HG03439 (cell line): ENCODE results near the gene OXLD1.
"Not testable (repeated sequence)": the region's sequence is repeated elsewhere in the genome, so short reads cannot be mapped to it uniquely, and the experiment has no call there.

Source experiments
- ATAC-seq: cut with Tn5 transposase; IDR thresholded peaks from one replicate; pipeline ENCODE4 v1.9.1; 2021; ENCODE audit warnings: mild to moderate bottlenecking, moderate library complexity; ENCODE audit not compliant: unreplicated experiment

The OXLD1 gene

DNA sequence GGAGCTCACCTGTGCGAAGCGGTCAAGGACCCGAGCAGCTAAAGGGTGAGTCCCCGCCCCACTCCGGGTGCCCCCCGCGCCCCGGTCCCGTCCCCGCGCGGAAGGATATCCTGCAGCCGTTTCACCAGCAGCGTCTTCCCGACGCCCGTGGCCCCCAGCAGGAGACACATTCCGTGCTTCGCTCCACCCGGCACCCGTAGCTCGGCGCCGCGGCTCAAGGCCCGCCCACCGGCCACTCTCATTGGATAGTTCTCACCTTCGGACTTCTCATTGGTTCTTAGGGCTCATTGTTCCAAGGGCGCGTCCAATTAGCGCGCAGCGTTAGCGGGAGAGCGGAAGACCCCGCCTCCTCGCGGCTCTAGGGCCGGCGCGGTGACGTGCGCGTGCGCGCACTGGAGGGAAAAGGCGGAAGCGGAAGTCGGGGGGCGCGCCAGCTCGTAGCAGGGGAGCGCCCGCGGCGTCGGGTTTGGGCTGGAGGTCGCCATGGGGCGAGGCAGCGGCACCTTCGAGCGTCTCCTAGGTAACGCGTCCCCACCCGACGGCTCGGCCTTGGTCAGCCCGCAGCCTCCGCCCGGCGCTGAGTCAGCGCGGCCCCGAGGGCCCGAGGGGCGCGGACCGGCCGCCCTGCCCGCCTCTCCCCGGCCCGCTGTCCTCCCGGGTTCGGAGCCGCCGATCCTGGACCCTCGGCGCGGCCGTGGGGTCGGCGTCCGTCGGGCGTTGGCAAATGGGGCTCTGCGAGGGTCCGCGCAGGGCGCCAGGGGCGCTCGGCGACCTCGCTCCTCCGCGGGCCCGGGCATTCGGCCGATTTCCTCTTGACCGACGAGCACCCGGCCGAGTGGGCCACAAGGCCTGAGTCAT, 17.4 kb upstream of the OXLD1 start, which contains the start of the genes ARL16 and HGS:
Gene ARL16, minus strand, starts transcription at position 214 of the 858 bp plus-strand sequence. Its CDS starts 44 bp downstream, at position 170.
Gene HGS, plus strand, starts transcription at position 428 of the 858 bp plus-strand sequence. Its CDS starts 56 bp downstream, at position 484.
- peak; percentile 91 for ATAC-seq

DNA sequence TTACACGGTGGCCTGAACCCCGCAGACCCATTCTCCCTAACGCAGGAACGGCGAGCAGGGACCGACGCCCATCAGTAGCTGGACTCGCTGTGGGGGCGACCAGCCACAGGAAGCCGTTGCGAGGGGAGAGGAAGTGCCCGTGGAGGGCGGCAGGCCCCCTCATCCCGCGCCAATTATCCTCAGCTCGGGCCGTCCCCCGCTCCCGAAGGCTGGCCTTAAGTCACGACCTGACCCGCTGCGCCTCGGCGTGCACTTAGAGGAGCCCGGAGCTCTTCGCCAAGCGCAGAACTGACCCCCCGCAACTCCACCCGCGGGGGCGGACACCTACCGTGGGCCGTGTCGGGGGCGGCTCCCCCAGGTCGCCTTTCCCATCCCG, 16.8 kb upstream of the OXLD1 start:
- ATAC-seq: peak; percentile 13

DNA sequence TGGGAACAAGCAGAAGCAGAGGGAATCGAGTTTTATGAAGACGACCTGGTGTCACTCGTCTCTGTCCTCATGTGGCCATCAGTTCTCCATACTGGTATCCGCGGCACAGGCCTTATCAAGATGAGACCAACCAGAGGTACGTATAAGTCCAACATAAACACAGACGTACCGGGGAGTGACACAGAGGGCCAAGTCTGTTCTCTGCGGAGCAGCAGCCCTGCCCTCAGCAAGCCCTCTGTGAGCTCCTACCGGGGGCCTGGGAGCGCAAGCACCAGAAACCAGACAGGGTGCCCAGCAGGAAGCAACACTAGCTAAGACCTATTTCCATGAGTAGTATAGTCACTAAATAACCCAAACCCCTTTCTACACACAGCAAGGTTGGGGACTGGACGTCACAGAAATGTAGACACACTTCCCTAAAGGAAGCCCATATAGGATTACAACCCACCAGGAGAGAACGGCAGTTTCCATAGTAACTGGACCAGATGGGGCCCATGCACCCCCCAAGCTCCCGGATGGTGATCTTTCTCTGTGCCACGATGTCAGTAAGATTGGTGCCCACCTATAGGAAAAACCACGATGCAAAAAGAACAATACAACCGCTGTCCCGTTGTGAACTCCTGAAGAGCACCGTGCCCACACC, 16.3 kb upstream of the OXLD1 start:
- no peak for ATAC-seq

DNA sequence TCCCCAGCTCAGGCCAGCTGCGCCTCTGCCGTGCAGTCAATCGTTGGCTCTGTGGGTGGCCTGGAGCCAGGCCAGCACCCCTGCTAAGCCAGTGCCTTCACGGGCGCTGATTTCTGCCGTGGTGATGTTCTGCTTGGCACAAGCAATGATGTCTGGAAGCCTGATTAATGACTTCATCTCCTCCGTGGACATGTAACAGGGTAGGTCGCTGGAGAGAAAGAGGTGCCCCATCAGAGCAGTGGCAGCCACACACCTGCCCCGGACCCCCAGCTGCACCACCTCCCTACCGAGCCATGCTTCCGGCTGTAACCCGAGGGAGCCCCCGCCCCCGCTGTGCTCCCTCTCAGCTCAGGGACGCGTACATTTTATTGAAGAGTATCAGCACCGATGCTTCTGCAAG, 15.3 kb upstream of the OXLD1 start:
- no peak for ATAC-seq

DNA sequence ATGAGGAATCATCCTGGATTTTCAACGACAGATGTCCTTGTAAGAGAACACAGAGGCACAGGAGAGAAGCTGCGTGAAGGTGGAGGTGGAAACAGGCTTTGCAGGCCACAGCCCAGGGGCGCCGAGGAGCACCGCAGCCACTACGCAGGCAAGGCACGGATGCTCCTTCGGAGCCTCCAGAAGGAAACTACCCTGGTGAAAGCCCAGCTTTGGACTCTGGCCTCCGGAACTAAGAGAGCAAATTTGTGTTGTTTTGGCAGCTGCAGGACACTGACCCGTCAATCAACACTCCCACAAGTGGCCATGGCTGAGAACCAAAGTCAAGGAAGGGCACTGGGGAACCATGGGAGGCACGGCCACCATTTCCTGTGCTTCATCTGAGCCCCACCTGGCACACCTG, 13.7 kb upstream of the OXLD1 start:
- no peak for ATAC-seq

DNA sequence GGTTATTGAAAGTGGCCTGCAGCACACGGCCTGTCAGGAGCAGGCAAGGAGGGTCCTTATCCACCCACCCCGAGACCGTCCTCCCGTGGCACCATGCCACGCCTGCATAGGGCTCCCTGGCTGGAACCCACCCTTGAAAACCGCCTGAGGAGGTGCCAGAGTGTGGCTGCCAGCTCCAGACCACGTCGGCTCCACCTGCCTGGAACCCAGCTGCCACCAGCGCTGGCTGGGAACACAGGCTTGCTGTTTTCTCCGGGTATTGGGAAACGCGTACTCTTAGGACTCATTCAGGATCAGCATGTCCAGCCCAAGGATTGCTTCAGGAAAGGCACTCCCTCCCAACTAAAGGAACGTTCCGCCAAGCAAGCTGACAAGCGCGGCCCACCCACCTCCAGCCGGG, 10.5 kb upstream of the OXLD1 start:
- ATAC-seq: no peak

DNA sequence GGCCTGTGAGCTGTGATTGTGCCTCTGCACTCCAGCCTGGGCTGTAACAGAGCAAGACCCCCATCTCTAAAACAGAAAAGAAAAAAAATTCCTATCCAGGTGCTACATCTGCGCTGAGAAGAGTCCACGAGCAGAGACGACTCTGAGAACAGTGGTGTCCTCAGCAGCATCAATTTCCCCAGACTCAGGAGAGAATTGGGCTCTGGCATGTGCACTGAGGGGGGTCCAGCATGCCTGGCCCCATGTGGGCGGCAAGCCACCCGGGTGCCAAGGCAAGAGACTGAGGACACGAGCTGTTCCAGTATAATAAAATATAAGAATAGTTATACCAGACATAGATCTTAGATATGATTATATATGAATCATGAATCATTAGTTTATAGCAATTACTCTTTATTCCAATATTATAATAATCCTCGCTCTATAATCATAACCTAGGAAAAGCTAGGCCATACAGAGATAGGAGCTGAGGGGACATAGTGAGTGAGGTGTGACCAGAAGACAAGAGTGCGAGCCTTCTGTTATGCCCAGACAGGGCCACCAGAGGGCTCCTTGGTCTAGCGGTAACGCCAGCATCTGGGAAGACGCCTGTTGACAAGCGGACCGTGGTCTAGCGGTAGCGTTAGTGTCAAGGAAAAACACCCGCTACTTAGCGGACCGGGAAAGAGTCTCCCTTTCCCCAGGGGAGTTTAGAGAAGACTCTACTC, 9.3 kb upstream of the OXLD1 start:
- ATAC-seq: not testable (repeated sequence)

DNA sequence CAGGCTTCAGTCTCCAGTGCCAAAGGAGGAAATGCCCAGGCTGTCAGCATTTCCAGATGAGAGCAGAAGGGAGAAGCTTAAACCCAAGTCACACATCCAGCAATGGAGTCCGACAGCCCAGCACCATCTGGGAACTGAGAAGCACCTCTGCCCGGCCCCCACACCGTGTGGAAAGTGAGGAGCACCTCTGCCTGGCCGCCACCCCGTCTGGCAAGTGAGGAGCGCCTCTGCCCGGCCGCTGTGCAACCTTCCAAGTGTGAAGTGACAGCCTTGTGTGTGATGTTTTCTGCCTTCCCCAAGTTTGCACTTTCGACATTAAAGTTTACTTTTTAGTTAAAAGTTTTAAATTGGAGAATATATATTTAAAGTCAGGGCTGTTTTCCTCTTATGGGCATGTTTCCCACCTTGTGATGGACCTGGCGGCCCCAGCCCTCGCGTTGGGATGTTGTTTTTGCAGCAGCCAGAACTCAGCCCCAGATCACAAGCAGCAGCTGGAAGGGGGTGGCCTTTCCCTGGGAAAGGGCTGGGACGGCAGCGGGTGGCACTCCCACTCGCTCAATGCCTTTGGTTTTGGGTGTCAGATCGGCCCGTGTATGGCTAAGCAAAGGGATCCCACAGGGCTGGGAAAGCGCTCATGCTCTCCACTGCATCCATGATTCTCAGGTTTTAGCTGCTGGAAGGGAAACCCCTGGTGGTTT, 7.3 kb upstream of the OXLD1 start:
- ATAC-seq: no peak

DNA sequence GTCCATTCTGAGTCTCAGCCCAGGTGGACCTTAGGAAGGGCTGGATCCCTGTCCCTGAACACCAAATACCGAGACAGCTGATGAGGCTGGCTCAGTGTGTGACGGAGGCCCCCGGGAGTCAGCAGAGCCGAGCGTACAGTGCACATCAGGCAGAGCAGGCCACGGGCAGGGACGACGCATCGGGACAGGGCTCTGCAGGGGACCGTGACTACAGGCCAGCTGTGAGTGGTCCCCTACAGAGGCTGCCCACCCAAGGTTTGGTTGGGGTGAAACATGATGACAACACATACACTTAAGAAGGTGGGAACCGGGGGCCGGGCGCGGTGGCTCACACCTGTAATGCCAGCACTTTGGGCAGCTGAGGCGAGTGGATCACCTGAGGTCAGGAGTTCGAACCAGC, 6.5 kb upstream of the OXLD1 start:
- ATAC-seq: no peak

DNA sequence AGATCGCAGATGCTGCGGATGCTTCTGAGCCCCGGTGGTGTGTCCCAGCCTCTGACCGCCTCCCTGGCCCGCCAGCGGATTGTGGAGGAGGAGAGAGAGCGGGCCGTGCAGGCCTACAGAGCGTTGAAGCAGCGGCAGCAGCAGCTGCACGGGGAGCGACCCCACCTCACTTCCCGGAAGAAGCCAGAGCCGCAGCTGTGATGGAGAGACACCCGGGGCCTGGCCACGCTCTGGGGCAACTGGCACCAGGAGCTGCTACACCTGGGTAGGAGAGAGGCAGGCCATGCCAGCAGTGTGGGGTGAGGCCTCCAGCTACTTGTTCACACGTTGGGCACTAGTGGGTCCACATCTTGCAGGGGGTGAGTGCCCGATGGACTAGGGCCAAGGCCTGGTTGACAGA, 6.1 kb upstream of the OXLD1 start:
- ATAC-seq: no peak

DNA sequence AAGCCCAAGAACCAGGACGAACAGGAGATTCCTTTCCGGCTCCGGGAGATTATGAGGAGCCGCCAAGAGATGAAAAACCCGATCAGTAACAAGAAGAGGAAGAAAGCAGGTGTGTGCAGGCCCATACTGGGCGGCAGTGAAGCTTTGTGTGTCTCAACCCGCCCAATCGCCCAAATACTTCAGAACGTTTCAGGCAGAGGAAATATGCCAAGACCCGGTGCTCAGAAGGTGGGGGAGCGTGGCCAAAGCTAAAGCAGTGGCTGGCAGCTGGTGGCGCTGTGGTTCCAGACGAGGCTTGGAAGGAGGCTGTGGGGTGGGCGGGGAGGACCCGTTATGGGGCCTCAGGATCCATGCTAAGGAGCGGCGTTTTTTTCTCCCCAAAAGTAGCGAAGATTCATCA, 1.3 kb upstream of the OXLD1 start:
- ATAC-seq: no peak

DNA sequence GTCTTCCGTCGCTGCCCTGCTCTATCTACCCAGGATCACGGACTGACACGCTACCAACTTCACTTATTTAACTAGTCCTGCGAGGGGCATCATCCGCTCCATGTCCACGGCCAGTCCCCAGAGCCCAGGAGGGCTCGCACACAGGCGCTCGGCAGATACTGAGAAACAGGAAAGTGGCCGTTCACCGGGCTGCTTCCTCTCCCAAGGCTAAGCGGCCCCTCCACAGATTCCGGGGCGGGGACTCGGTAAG, 388 bp downstream of the OXLD1 start:
- peak; percentile 7 for ATAC-seq

DNA sequence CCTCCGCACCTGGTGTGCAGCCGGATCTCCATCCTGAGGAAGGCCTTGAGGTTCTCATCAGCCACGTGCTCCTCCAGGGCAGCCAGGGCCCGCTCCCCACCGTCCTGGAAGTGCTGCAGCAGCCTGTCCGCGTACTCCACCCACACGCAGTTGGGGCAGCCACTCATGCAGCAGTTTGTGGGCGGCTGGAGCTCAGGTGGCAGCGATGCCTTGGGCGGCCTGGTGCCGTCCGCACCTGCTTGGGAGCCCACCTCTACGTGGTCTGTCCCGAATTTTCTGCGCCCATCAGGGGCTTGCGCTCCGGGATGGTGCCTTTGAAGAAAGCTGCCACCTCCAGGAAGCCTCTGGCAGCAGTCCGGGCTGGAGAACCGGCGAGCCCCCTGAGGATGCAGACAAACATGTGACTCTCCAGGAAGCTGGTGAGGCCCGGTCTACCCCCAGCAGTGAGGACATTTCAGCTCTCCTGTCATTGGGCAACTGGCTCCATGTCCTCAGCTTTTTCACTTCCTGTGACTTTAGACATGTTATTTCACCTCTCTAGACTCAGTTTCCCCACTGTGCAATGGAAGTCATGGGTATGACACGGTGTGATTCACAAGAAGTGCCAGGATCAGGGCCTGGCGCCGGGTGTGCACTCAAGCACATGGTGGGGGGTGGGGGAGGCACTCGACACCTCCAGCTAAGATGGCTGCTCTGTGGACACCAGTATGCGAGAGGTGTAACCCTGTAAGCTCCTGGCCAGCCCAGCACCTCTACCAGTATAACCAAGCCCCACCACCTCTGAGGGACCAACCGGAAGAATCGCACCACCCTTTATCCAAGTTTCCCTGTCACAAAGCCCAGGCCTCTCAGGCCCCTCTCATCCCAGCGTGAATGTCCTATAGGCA, 957 bp downstream of the OXLD1 start:
- no peak for ATAC-seq

DNA sequence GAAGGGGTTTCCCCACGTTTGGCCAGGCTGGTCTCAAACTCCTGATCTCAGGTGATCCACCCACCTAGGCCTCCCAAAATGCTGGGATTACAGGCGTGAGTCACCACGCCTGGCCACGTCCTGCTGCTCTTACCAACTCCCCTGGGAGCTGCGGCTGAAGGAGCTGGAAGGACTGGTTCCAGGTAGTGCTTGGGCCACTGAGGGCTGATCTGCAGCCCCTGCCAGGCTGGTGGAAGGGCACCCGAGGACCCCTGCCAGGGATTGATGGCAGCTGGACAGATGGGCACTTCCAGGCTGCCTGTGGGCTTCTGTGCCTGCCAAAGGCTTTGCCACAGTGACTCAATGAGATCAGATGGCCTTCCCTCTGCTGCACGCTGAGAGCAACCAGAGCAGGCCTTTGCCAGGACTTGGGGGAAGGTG, 2.3 kb downstream of the OXLD1 start:
- ATAC-seq: no peak

DNA sequence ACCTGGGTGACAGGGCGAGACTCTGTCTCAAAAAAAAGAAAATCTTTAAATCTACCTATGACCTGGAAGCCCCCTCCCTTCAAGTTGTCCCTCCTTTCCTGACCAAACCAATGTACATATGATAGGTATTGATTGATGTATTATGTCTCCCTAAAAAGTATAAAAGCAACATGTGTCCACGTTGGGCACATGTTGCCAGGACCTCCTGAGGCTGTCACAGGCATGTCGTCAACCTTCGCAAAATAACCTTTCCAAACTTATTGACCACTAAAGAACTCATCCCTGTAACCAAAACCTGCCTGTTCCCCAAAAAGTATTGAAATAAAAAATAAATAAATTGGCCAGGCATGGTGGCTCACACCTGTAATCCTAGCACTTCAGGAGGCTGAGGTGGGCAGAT, 4.4 kb downstream of the OXLD1 start:
- ATAC-seq: no peak

DNA sequence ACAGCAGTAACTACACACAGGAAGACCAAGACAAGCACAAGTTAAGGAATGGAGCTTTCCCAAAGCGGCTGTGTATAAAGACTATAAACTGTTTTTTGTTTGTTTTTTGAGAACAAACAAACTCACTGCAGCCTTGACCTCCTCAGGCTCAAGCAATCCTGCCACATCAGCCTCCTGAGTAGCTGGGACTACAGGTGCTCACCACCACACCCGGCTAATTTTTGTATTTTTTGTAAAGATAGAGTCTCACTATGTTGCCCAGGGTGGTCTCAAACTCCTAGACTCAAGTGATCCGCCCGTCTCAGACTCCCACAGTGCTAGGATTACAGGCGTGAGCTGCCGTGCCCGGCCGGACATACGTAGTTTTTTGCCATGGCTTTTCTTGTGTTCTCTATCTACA, 6.0 kb downstream of the OXLD1 start:
- ATAC-seq: no peak

DNA sequence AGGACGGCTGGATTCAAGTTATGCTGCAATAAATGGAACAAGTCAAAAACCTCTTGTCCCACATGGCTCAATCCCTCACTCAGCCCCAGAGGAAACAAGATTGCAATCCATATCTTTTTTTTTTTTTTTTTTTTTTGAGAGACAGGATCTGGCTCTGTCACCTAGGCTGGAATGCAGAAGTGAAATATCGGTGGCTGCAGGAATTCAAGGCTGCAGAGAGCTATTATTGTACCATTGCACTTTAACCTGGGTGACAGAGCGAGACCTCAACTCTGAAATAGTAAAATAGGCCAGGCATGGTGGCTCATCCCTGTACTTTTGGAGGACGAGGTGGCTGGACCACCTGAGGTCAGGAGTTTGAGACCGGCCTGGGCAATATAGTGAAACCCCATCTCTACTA, 7.4 kb downstream of the OXLD1 start:
- no peak for ATAC-seq

DNA sequence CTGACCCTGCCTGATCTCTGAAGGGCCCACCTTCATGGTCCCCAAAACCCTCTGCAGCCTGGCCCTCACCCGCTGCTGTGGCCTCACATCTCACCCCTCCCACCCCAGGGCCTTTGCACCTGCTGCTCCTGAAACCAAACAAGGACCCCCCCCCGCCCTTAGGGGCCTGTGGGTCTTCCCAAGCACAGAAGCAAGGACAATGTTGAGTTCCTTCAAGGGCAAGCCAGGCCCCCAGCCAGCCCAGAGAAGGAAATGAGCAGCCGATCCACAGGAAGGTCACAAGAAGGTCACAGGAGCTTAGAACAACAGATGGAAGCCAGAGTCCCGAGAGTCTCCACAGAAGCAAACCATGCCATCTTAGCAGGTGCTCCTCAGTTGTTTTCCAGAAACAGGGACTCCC, 9.6 kb downstream of the OXLD1 start:
- no peak for ATAC-seq

DNA sequence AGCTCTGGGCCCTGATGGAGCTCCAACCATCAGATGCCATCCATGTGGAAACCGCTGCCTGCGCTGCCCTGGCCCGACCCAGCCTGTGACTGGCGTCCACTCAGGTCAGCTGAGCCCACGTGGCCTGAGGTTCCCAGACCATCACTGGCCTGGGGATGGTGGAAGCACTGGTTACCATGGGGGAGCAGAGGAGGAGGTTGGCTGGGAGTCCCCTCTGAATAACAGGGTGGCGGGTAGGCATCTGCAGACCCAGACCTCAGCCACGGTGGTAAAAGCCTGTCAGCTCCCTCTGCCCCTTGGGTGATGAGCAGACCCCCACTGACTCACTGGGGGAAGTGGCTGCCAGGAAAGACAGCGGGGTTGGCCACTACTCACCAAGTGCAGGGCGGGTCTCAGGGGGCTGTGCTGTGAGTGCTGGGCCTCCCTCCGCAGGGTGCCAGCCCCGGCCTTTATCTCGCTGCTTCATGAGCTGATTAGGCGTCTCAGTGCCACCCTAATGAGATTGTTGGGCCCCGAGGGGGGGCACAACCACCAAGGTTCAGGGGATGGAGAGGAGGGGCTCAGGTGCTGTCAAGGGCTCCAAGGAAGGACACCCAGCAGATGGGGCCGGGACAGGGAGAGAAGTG, 10.2 kb downstream of the OXLD1 start, which contains the start of gene PDE6G:
Gene PDE6G, minus strand, starts transcription at position 425 of the 626 bp plus-strand sequence. CDS start 3,237 bp downstream, outside the sequence.
- ATAC-seq: no peak
